Inflammatory macrophage treated with lipopolysaccharide for 4 hours (primary cell): ENCODE measurements around the gene VWA7.
A peak's percentile ranks its signal among the peaks of the same experiment; 100 is the strongest.

Experiments
- DNase-seq: peaks from one replicate; pipeline ENCODE4 v3.0.0-alpha.2; 2020

Gene VWA7

DNA sequence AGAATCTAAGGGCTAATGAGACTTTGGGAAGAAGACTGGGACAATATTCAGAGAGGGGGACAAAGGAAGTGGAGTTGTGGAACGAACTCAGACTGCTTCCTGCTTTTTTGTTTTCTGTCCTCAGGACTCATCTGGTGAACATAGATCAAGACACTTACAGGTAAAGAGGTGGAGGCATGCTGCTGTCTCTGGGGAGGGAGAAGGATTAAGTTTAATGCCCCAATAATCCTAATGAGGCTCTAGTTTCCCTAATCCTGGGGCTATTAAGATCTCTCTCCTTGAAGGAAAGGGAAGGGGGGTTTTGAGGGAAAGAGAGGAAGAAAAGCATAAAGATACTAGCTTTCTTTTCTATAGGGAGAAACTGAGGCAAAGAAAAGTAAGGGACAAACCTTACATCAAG lies 32.7 kb downstream of the VWA7 start:
- DNase-seq: no peak

GRCh38 chr6:31742894-31743293 lies 34.2 kb downstream of the VWA7 start:
- DNase-seq: no peak

DNA sequence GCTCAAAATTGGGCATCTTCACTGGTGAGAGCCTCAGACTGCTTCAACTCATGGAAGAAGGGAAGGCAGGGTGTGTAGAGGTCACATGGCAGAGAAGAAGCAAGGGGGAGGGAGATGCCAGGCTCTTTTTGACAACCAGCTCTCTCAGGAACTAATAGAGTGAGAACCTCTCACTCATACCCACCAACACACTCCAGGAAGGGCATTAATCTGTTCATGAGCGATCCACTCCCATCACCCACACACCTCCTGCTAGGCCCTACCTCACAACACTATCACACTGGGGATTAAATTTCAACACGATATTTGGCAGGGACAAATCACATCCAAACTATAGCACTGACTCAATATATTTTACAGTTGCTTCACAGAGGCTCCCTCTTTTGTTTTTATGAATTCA lies 35.3 kb downstream of the VWA7 start:
- DNase-seq: no peak

DNA sequence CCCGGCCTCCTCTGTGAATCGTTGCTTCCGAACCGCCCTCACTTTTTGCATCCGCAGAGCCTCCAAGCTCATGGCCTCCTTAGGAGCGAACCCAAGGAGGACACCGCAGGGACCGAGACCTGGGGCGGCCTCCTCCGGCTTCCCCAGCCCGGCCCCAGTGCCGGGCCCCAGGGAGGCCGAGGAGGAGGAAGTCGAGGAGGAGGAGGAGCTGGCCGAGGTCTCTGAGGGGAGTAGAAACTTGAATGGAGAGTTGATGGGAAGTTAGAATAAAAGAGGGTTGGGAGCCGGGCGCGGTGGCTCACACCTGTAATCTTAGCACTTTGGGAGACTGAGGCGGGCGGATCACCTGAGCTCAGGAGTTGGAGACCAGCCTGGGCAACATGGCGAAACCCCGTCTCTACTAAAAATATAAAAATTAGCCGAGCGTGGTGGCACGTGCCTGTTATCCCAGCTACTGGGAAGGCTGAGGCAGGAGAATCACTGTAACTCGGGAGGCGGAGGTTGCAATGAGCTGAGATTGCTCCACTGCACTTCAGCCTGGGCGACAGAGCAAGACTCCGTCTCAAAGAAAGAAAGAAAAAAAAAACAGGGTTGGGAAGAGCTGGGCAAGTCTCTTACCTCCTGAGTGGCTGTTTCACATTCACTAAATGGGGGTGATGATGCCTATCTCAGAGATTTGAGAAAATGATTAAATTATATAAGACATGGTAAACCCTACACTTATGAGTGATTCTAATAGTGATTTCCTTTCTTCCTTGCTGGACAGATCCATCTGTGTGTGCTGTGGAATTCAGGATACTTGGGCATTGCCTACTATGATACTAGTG lies 36.5 kb downstream of the VWA7 start:
- peak; percentile 62 for DNase-seq

DNA sequence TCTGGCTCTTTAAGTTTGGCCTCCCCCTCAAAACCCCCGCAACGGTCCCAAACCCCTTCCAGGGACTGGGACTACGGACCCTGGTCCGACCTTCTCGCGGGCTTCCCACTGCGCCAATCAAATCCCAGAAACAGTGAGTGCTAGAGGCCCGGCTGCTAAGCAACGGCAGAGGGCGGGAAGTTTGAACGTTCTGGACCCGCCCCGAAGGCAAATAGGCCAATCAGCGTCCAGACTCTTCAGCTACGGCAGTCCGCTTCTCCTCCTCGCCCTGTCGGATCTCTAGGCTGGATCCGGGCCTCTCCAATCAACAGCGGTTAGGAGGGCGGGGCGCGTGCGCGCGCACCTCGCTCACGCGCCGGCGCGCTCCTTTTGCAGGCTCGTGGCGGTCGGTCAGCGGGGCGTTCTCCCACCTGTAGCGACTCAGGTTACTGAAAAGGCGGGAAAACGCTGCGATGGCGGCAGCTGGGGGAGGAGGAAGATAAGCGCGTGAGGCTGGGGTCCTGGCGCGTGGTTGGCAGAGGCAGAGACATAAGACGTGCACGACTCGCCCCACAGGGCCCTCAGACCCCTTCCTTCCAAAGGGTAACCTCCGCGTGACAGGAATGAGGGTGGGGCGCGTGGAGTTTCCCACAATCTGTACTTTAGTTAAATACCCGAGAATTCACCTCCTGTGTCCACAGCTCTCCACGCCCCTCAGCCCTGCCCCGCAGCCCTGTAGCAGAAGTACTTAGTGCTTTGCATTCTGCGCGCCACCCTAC lies 37.3 kb downstream of the VWA7 start, which contains the start of gene MSH5:
TSS of gene MSH5 (plus strand) at position 367 of the 758 bp plus-strand sequence. CDS start 462 bp downstream, outside the sequence.
- peak; percentile 99 for DNase-seq

DNA sequence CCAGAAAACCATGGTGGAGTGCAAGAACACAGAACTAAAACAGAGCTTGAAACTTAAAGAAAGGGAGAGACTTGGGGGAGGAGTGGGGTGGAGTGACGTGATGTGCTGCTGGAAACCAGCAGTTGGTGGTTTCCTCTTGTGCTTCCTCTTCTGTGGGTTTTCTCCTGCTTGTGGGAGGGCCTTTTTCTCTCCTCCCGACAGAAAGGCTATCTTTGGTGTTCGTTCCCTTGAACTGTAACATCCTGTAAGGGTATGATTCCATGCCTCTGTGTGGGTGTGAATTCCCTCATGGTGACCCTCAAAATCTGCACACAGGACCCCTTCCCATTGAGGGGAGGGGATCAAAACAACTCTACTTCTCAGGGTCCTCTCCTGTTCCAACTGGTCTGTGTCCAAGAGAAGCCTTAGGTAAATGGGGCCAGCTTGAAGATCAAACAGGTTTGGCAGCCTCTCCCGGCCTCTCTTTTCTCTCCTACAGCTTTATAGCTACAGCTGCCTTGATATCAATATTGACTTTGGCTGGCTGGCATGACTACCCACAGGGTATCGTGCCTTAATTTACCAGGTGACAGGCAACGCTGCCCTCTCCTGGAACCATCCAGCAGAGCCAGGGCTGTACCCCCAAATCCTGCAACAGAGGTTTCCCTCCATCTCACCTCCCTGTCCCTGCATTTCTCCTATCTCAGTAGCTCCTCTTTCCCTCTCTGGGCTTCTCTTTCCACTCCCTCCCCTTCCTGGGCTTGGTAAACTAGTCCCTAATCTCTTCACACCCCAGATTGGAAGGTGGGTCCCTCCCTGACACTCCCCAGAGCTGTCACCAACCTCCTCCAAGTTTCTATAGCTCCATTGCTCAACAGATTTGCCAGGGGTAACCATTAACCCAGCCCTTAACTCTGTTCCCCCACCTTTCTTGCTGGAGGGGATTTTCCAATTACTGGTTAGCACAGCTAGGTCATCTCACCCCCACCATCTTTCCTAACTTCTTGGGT lies 38.8 kb downstream of the VWA7 start:
- peak; percentile 95 for DNase-seq

GRCh38 chr6:31737315-31737990 lies 39.7 kb downstream of the VWA7 start:
- peak; percentile 80 for DNase-seq

GRCh38 chr6:31736768-31737314 lies 40.3 kb downstream of the VWA7 start:
- peak; percentile 50 for DNase-seq

GRCh38 chr6:31736021-31736767 lies 40.9 kb downstream of the VWA7 start, which contains the start of gene CLIC1:
Gene CLIC1, minus strand, starts transcription at chr6:31736530. Its CDS starts 230 bp downstream, at chr6:31736300.
- DNase-seq: peak; percentile 93

DNA sequence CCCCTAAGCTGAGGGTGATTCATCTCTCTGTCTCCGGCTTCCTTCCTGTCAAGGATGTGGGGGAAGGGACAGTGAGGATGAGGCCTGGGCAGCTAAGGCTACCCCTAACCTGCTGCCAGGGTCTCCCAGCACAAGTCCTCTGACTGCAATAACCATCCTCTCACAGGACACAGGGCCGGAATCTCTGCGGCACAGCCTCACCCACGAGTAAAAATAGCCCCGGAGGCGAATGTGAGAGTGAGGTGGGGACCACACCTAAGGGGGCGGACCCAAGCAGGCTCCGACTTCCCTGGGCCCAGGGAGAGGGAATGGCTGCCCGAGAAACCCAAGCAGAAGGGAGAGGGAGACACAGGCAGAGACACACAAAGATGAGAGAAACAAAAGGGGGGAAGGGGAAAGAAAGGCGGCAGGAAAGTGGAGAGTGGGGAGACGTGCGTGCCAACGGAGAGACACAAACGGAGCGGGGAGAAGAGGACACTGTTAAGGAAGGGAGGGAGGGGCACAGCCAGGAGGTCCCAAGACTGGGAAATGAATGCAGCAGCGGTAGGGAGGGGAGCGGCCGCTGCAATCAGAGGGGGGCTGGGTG lies 42.2 kb downstream of the VWA7 start:
- DNase-seq: peak; percentile 88

- no peak for DNase-seq
Measured at GRCh38 chr6:31734247-31734820, 42.8 kb downstream of the VWA7 start.

- DNase-seq: no peak
Measured at GRCh38 chr6:31733734-31734133, 43.4 kb downstream of the VWA7 start.

- DNase-seq: no peak
Measured at GRCh38 chr6:31732029-31732428, 45.1 kb downstream of the VWA7 start.

DNA sequence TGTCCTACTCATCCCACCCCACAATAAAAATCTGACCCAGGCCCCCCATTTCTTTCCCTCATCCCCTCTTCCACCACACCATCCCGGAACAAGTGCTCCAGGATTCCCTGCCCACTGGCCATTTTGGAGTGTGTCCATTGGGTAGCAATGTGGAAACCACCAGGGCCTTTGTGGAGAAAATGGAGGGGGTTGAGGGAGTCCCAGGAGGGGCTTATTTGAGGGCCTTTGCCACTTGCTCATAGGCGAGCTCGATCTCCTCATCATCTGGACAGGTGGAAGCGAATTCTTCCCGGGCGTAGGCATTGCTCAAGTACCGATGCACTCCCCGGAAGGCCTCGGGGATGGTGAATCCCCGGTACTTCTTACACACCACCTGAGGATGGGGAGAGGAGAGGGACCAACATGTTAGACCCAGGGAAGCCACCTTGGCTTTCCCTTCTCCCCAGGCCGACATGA lies 46.5 kb downstream of the VWA7 start:
- DNase-seq: no peak

DNA sequence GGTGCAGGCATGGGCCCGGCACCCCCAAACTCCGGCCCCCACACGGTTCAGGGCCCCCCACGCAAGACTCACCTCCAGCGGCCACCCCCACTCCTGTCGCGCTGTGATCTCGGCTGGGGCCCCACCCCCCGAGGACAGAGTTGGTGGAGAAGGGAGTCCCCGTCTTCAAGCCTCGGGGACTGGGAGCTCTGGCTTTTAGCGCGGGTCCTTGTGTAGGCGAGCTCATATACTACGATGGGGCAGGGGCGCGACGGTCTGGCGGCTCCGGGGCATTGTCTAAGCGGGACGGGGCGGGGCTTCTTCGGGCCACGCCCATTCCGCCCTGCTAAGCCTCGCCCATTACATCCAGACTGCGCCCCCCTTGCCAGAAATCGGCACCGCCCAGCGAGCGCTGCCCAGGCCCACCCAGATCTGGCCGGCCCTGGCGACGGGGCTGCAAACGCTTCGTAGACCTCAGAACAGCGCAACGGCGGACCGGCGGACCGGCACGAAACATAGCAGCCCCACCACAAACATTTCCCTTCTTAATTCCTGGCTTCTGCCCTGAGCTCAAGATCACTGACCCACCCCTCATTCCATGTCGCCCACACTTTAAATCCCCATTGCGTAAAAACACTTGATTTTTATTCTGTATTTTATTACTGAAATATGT lies 47.0 kb downstream of the VWA7 start:
- peak; percentile 80 for DNase-seq

- peak; percentile 87 for DNase-seq
Measured at GRCh38 chr6:31729515-31729978, 47.6 kb downstream of the VWA7 start.

DNA sequence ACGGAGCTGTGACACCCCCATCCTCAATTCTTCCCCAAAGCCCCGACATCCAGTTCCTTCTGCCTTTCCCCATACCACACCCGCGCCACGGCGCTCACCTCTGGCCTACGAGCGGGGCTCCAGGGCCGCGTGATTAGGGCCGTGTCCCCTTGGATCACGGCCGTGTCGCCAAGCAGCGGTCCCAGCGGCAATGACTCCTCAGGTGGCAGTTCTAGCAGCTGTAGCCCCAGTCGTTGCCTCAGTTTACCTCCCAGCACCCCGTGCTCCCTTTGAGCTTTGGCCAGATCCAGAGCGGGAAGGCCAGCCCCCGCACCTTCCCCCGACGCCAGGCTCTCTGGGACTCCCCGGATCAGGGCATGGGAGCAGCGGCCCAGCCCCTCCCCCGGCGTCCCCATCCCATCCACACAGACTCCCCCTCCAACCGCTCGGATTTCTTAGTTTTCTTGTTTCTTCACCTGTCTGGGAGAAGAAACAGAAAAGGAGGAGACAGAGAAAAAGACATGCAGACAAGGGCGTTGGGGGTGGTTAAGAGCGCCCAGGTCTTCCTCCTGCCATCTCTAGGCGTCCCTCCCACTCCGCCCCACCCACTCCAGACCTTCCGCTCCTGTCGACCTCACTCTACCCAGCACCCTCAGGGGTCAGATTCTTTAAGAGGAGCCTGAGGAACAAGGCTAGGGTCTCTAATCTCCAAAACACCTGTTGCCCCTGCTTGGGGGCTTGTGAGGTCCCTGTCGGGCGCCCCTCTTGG lies 48.2 kb downstream of the VWA7 start, which contains the start of gene DDAH2:
TSS of gene DDAH2 (minus strand) at position 533 of the 748 bp plus-strand sequence. CDS start at position 395, 138 bp downstream.
- no peak for DNase-seq
